Endothelial cell (in vitro differentiated cells): Measurements from ENCODE around the gene POR. TPM values are rescaled to one million over a fixed set of nuclear protein-coding genes. Genes with fewer than 3 reads are reported as not detected.
"Not testable (repeated sequence)": the region's sequence is repeated elsewhere in the genome, so short reads cannot be mapped to it uniquely, and the experiment has no call there.

ENCODE experiments used
- DNase-seq: peaks from one replicate; pipeline ENCODE4 v3.0.0; 2021; ENCODE audit warnings: low spot score
- H3K27ac Mint-ChIP-seq: one replicate; pipeline ENCODE4 v1.8.0; 2021; ENCODE audit warnings: mixed read lengths, inconsistent platforms; ENCODE audit not compliant: unreplicated experiment
- H3K27me3 Mint-ChIP-seq: one replicate; pipeline ENCODE4 v1.8.0; 2021; ENCODE audit warnings: mild to moderate bottlenecking, moderate library complexity, mixed read lengths, inconsistent platforms; ENCODE audit not compliant: unreplicated experiment
- H3K36me3 Mint-ChIP-seq: one replicate; pipeline ENCODE4 v1.8.0; 2021; ENCODE audit warnings: mild to moderate bottlenecking, low read depth, mixed read lengths, inconsistent platforms; ENCODE audit not compliant: unreplicated experiment
- H3K4me1 Mint-ChIP-seq: one replicate; pipeline ENCODE4 v1.8.0; 2021; ENCODE audit warnings: mild to moderate bottlenecking, mixed read lengths, inconsistent platforms; ENCODE audit not compliant: unreplicated experiment
- H3K4me3 Mint-ChIP-seq: one replicate; pipeline ENCODE4 v1.8.0; 2021; ENCODE audit warnings: mild to moderate bottlenecking, mixed read lengths, inconsistent platforms; ENCODE audit not compliant: unreplicated experiment
- H3K9me3 Mint-ChIP-seq: one replicate; pipeline ENCODE4 v1.8.0; 2021; ENCODE audit warnings: mixed read lengths, inconsistent platforms; ENCODE audit not compliant: unreplicated experiment
- CTCF ChIP-seq: fragments of 200-600 bp; sonication (generic); IDR thresholded peaks from one replicate; pipeline ENCODE4 v1.5.0; 2021; ENCODE audit warnings: antibody characterized with exemption; ENCODE audit not compliant: unreplicated experiment
- microRNA-seq: library from miRNA; unstranded; fragments of <30 nt; microRNA quantifications from one replicate; pipeline ENCODE4, GENCODE V29; 2020; ENCODE audit not compliant: unreplicated experiment
- total RNA-seq: library from RNA; stranded (reverse); fragmentation: NEBNext Ultra II Directional; extraction: Animal tissue kit (Norgen Biotek cat#: 25700); gene quantifications from one replicate; pipeline ENCODE4 v1.2.1, GENCODE V29; 2021; ENCODE audit not compliant: unreplicated experiment

Gene POR
- total RNA-seq, 1 donor from 2014 or later, result 70.8 TPM

DNA sequence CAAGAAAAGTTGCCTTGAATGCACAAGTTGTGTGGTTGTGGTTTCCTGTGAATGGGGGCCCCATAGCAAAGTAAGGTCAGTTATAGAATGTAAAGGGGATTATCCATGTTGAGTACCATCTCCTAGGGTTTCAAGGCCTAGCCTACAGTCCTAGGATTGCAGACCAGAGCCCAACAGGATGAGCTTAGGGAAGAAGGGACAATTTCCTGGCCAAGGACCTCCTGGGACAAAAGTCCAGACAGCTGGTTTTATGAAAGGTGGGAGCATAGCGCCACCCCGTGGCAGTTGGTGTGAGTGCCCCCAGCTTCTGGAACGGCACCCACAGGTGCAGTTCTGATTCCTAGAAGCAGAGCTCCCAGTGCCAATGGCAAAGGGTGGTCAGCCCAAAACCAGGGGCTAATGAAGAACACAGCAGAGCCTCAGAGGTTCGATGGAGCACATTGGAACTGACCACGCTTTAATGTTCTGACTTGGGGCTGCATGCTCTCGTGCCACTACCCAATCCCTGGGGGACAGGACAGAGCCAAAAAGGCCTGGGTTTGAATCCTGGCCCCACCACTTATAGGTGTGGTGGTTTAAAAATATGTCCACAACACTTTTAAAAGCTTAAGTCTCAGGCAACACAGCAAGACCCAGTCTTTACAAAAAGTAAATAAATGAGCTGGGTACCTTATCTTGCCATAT lies 105.2 kb downstream of the POR start:
- DNase-seq, result peak; percentile 70
- H3K4me3 Mint-ChIP-seq, result no peak overlapping the region
- H3K9me3 Mint-ChIP-seq, result no peaks in the 10 kb centered on the region
- peak; percentile 88 for TF ChIP-seq CTCF
- peaks cover 5% of the 10 kb centered on the region for H3K27me3 Mint-ChIP-seq
- H3K4me1 Mint-ChIP-seq, result peaks cover 17% of the 10 kb centered on the region
- no peak overlapping the region for H3K27ac Mint-ChIP-seq
- H3K36me3 Mint-ChIP-seq, result peaks cover 33% of the 10 kb centered on the region

DNA sequence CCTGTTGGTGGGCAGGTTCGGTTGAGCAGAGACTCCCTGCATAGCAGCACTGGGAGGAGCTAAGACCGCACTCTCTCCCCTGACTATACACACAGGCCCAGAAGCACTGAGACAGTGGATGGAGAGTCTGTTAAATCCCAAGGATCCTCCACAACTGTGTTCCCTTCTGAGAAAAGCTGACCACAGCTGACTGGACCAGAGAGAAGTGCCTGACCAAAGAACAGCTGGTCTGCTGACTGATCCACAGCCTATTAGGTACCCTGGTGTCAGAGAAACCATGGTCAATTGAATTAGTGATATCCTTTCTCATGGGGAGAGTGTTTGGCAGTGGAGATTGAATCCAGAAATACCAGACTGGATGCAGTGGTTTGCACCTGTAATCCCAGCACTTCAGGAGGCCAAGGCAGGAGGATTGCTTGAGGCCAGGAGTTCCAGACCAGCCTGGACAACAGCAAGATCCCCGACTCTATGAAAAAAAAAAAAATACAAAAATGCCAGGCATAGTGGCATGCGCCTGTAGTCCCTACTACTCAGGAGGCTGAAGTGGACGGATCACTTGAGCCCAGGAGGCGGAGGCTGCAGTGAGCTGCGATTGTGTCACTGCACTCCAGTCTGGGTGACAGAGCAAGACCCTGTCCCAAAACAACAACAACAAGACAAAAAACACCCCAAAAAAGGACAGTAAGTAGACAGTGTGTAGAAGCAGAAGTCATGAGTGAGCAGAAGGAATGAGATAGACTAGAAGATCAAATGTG lies 107.2 kb downstream of the POR start:
- peaks cover 26% of the 10 kb centered on the region for H3K36me3 Mint-ChIP-seq
- peaks cover 17% of the 10 kb centered on the region for H3K4me1 Mint-ChIP-seq
- H3K4me3 Mint-ChIP-seq, result peak overlapping the region; percentile 53
- peaks cover 5% of the 10 kb centered on the region for H3K27me3 Mint-ChIP-seq
- no peak overlapping the region for H3K27ac Mint-ChIP-seq
- no peak for TF ChIP-seq CTCF
- H3K9me3 Mint-ChIP-seq, result no peaks in the 10 kb centered on the region
- DNase-seq, result no peak

GRCh38 chr7:76023002-76023401 lies 108.0 kb downstream of the POR start:
- Mint-ChIP-seq H3K36me3 (peaks cover 24% of the 10 kb centered on the region), H3K27me3 (peaks cover 5% of the 10 kb centered on the region), H3K4me1 (peaks cover 17% of the 10 kb centered on the region), H3K4me3 (no peak overlapping the region), H3K27ac (peak overlapping the region; percentile 81), H3K9me3 (no peaks in the 10 kb centered on the region)
- TF ChIP-seq CTCF, result no peak
- peak; percentile 9 for DNase-seq

GRCh38 chr7:76029682-76030081 lies 114.7 kb downstream of the POR start:
- peaks cover 14% of the 10 kb centered on the region for H3K4me1 Mint-ChIP-seq
- not testable (repeated sequence) for H3K9me3 Mint-ChIP-seq, H3K27ac Mint-ChIP-seq, H3K4me3 Mint-ChIP-seq, DNase-seq, H3K27me3 Mint-ChIP-seq
- peaks cover 21% of the 10 kb centered on the region for H3K36me3 Mint-ChIP-seq

- Mint-ChIP-seq H3K4me1 (peaks cover 18% of the 10 kb centered on the region), H3K9me3 (no peaks in the 10 kb centered on the region), H3K4me3 (no peak overlapping the region), H3K27ac (no peak overlapping the region), H3K36me3 (peaks cover 22% of the 10 kb centered on the region), H3K27me3 (peaks cover 3% of the 10 kb centered on the region)
- no peak for DNase-seq
- TF ChIP-seq CTCF, result no peak
These were observed 117.0 kb downstream of the POR start for GRCh38 chr7:76031964-76032363.

Small RNA genes within 50 kb of the gene (microRNA-seq; reads per million reads assigned to microRNA genes)
- gene MIR4651, result 0.42 reads per million

Other genes starting within 250 kb of the POR start
- gene HIP1, start 176.2 kb upstream of the POR start, total RNA-seq, result 49.3 TPM
- gene CCL26, start 142.9 kb upstream of the POR start, total RNA-seq, result 0.59 TPM
- not detected for gene CCL24, start 101.3 kb upstream of the POR start, total RNA-seq
- gene RHBDD2, start 36.1 kb upstream of the POR start, total RNA-seq, result 50.7 TPM
- gene TMEM120A, start 79.4 kb downstream of the POR start, total RNA-seq, result 18.2 TPM
- gene STYXL1, start 132.8 kb downstream of the POR start, total RNA-seq, result 46.3 TPM
- gene MDH2, start 133.0 kb downstream of the POR start, total RNA-seq, result 109 TPM